SH-SY5Y (cell line): ENCODE results near the gene MMGT1.

Experiments
- GATA2 ChIP-seq: IDR thresholded peaks from 2 replicates; pipeline ENCODE4 v1.6.1; 2011; ENCODE audit warnings: mild to moderate bottlenecking, low read depth, low read length
- GATA3 ChIP-seq: IDR thresholded peaks from 2 replicates; pipeline ENCODE4 v1.6.1; 2011; ENCODE audit warnings: low read depth, mild to moderate bottlenecking, low read length, moderate library complexity

DNA sequence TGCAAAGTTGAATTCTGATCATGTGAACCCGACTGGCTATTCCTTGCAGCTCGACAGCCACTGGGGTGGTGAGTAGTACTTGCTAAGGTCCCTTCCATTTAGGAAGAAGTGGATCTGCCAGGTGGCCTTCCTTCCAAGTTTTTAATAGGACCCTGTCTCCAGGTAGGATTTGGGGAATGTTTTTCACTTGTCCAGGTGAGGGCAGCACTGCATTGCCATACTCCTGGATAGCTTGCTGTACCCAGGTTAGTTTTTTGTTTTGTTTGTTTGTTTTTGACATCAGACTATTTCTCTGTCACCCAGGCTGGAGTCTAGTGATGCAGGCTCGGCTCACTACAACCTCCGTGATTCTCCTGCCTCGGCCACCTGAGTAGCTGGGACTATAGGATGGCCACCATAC is 50.4 kb downstream of the MMGT1 start:
- TF ChIP-seq GATA2 = no peak
- no peak for TF ChIP-seq GATA3
